ENCODE results near the gene LRP8. TPM values are rescaled to one million over a fixed set of nuclear protein-coding genes. Genes with fewer than 3 reads are reported as not detected.

LRP8 gene
- total and polyA plus RNA-seq, 9 of the 15 experiments (the other 6 are each of a cell fraction or from before 2014, with no cell fraction given) = 7.1 to 56.1 (median 31.3) TPM

GRCh38 chr1:53196485-53197290 is 131.2 kb downstream of the LRP8 start, which contains the start of gene CPT2 (continued):
- TF ChIP-seq, protein P1, sequence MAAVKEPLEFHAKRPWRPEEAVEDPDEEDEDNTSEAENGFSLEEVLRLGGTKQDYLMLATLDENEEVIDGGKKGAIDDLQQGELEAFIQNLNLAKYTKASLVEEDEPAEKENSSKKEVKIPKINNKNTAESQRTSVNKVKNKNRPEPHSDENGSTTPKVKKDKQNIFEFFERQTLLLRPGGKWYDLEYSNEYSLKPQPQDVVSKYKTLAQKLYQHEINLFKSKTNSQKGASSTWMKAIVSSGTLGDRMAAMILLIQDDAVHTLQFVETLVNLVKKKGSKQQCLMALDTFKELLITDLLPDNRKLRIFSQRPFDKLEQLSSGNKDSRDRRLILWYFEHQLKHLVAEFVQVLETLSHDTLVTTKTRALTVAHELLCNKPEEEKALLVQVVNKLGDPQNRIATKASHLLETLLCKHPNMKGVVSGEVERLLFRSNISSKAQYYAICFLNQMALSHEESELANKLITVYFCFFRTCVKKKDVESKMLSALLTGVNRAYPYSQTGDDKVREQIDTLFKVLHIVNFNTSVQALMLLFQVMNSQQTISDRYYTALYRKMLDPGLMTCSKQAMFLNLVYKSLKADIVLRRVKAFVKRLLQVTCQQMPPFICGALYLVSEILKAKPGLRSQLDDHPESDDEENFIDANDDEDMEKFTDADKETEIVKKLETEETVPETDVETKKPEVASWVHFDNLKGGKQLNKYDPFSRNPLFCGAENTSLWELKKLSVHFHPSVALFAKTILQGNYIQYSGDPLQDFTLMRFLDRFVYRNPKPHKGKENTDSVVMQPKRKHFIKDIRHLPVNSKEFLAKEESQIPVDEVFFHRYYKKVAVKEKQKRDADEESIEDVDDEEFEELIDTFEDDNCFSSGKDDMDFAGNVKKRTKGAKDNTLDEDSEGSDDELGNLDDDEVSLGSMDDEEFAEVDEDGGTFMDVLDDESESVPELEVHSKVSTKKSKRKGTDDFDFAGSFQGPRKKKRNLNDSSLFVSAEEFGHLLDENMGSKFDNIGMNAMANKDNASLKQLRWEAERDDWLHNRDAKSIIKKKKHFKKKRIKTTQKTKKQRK (IDR thresholded peaks at IDR 0.05; ENCODE audit: borderline replicate concordance, low read depth, low read length) = no peak
- TF ChIP-seq, protein P2, sequence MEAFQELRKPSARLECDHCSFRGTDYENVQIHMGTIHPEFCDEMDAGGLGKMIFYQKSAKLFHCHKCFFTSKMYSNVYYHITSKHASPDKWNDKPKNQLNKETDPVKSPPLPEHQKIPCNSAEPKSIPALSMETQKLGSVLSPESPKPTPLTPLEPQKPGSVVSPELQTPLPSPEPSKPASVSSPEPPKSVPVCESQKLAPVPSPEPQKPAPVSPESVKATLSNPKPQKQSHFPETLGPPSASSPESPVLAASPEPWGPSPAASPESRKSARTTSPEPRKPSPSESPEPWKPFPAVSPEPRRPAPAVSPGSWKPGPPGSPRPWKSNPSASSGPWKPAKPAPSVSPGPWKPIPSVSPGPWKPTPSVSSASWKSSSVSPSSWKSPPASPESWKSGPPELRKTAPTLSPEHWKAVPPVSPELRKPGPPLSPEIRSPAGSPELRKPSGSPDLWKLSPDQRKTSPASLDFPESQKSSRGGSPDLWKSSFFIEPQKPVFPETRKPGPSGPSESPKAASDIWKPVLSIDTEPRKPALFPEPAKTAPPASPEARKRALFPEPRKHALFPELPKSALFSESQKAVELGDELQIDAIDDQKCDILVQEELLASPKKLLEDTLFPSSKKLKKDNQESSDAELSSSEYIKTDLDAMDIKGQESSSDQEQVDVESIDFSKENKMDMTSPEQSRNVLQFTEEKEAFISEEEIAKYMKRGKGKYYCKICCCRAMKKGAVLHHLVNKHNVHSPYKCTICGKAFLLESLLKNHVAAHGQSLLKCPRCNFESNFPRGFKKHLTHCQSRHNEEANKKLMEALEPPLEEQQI (IDR thresholded peaks at IDR 0.05) = no peak
- TF ChIP-seq ZNF511 (CRISPR knock-in tag; IDR thresholded peaks at IDR 0.05) (peak; percentile 37; the same call in 1 of the 2 replicates), ZMIZ1 (IDR thresholded peaks at IDR 0.05; ENCODE audit: low read depth in 2 of 2, low read length in 2 of 2) (peak in 1 of 2 experiments; percentile 28; a peak in 1 of 4 replicates), RBBP5 (IDR thresholded peaks at IDR 0.05; ENCODE audit: borderline replicate concordance, insufficient read depth, low read length, poor library complexity, severe bottlenecking) (peak; percentile 88), ILF3 (IDR thresholded peaks at IDR 0.05; ENCODE audit: borderline replicate concordance) (peak; percentile 29; the same call in 1 of the 2 replicates), FOXA3 (CRISPR knock-in tag; conservative IDR thresholded peaks at IDR 0.05 in 1 of 2, IDR thresholded peaks at IDR 0.05 in 1 of 2) (peak in 1 of 2 experiments; percentile 40; a peak in 1 of 4 replicates), ASH1L (IDR thresholded peaks at IDR 0.05; ENCODE audit: borderline replicate concordance, low read depth, partially characterized antibody) (no peak)
- TF ChIP-seq, protein P3, sequence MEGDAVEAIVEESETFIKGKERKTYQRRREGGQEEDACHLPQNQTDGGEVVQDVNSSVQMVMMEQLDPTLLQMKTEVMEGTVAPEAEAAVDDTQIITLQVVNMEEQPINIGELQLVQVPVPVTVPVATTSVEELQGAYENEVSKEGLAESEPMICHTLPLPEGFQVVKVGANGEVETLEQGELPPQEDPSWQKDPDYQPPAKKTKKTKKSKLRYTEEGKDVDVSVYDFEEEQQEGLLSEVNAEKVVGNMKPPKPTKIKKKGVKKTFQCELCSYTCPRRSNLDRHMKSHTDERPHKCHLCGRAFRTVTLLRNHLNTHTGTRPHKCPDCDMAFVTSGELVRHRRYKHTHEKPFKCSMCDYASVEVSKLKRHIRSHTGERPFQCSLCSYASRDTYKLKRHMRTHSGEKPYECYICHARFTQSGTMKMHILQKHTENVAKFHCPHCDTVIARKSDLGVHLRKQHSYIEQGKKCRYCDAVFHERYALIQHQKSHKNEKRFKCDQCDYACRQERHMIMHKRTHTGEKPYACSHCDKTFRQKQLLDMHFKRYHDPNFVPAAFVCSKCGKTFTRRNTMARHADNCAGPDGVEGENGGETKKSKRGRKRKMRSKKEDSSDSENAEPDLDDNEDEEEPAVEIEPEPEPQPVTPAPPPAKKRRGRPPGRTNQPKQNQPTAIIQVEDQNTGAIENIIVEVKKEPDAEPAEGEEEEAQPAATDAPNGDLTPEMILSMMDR (IDR thresholded peaks at IDR 0.05 in 2 of 3, conservative IDR thresholded peaks at IDR 0.05 in 1 of 3; ENCODE audit: insufficient read depth in 2 of 3, low read depth in 1 of 3, low read length in 3 of 3) = peak in 1 of 3 experiments; percentile 22; a peak in 2 of 6 replicates

All from K562 (cell line).